ENCODE measurements around the gene DNAI4.

The DNAI4 gene

DNA sequence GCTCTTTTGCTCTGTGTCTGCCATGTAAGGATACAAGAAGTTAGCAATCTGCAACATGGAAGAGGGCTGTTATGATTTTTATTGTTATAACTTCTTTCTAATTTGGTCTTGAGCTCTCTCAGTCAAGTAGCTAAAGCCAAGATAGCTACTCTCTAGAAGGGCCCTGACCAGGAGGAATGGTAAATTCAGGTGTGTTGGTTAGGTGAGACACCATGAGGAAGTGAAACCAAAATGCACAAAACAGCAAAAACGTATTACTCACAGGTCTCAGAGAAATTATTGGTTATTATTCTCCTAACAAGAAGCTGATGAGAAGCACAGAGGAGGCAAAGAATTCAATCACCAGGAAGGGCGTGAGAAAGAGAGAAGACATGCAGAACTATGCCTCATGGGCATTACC lies 71.8 kb downstream of the DNAI4 start:
- CTCF ChIA-PET = interaction anchor here (0.6 to 0.7 kb wide), 2 partner anchors 119 to 203 kb away, joined by 3 to 4 read pairs; no protein-coding TSS in a partner anchor
- POLR2A ChIA-PET = no interaction called here
- Histone ChIP-seq H3K36me3 (ENCODE audit: control insufficient read depth in 2 of 2, insufficient read depth in 1 of 2, low read length in 2 of 2) (no peaks in the 10 kb centered on the region), H3K4me1 (ENCODE audit: control insufficient read depth, insufficient read depth, low read length) (no peaks in the 10 kb centered on the region), H3K4me3 (ENCODE audit: low read depth, low read length) (no peak overlapping the region), H3K9me3 (ENCODE audit: control insufficient read depth, insufficient read depth, low read depth, low read length) (no peaks in the 10 kb centered on the region), H3K27ac (ENCODE audit: extremely low read depth, low read depth, low read length) (no peak overlapping the region)
- no peak for TF ChIP-seq ZNF292 (tag by site-specific recombination; IDR thresholded peaks at IDR 0.05; ENCODE audit: borderline replicate concordance, low read depth)
- no peak for TF ChIP-seq KLF7 (tag by site-specific recombination; IDR thresholded peaks at IDR 0.05; ENCODE audit: borderline replicate concordance)
- TF ChIP-seq, protein P1, sequence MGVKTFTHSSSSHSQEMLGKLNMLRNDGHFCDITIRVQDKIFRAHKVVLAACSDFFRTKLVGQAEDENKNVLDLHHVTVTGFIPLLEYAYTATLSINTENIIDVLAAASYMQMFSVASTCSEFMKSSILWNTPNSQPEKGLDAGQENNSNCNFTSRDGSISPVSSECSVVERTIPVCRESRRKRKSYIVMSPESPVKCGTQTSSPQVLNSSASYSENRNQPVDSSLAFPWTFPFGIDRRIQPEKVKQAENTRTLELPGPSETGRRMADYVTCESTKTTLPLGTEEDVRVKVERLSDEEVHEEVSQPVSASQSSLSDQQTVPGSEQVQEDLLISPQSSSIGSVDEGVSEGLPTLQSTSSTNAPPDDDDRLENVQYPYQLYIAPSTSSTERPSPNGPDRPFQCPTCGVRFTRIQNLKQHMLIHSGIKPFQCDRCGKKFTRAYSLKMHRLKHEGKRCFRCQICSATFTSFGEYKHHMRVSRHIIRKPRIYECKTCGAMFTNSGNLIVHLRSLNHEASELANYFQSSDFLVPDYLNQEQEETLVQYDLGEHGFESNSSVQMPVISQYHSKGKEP (tag by site-specific recombination; IDR thresholded peaks at IDR 0.05) = no peak
- TF ChIP-seq MYNN (tag by site-specific recombination; IDR thresholded peaks at IDR 0.05; ENCODE audit: borderline replicate concordance) = no peak
- TF ChIP-seq PRDM1 (tag by site-specific recombination; IDR thresholded peaks at IDR 0.05) = no peak
- TF ChIP-seq ZNF266 (tag by site-specific recombination; IDR thresholded peaks at IDR 0.05; ENCODE audit: low read depth) = no peak; the same call in 1 of the 2 replicates
- TF ChIP-seq, protein P2, sequence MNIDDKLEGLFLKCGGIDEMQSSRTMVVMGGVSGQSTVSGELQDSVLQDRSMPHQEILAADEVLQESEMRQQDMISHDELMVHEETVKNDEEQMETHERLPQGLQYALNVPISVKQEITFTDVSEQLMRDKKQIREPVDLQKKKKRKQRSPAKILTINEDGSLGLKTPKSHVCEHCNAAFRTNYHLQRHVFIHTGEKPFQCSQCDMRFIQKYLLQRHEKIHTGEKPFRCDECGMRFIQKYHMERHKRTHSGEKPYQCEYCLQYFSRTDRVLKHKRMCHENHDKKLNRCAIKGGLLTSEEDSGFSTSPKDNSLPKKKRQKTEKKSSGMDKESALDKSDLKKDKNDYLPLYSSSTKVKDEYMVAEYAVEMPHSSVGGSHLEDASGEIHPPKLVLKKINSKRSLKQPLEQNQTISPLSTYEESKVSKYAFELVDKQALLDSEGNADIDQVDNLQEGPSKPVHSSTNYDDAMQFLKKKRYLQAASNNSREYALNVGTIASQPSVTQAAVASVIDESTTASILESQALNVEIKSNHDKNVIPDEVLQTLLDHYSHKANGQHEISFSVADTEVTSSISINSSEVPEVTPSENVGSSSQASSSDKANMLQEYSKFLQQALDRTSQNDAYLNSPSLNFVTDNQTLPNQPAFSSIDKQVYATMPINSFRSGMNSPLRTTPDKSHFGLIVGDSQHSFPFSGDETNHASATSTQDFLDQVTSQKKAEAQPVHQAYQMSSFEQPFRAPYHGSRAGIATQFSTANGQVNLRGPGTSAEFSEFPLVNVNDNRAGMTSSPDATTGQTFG (tag by site-specific recombination; IDR thresholded peaks at IDR 0.05; ENCODE audit: borderline replicate concordance) = no peak
- no peak for TF ChIP-seq ZNF548 (tag by site-specific recombination; IDR thresholded peaks at IDR 0.05)
- TF ChIP-seq KLF1 (tag by site-specific recombination; IDR thresholded peaks at IDR 0.05) = no peak

DNA sequence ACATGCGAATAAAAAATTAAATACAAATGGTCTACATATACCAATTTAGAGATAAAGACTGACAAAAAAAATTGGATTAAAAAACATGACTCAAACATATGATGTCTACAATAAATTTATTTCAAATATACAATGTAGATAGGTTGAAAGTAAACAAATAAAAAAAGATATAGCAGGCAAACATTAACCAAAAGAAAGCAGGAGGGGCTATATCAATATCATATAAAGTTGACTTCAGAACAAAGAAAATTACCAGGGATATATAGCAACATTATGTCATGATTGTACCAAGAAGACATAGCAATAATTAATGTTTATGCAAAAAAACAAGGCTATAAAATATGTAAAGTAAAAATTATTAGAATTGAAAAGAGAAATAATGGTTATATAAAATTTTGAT lies 73.7 kb downstream of the DNAI4 start:
- H3K4me3 ChIP-seq (ENCODE audit: low read depth, low read length) = no peak overlapping the region
- no peaks in the 10 kb centered on the region for H3K4me1 ChIP-seq (ENCODE audit: control insufficient read depth, insufficient read depth, low read length)
- no peak for TF ChIP-seq YY1 (tag by site-specific recombination; IDR thresholded peaks at IDR 0.05)
- TF ChIP-seq ZNF404 (tag by site-specific recombination; IDR thresholded peaks at IDR 0.05) = no peak
- TF ChIP-seq HOXA7 (CRISPR knock-in tag; IDR thresholded peaks at IDR 0.05; ENCODE audit: borderline replicate concordance) = no peak
- TF ChIP-seq RBAK (tag by site-specific recombination; IDR thresholded peaks at IDR 0.05) = no peak
- H3K9me3 ChIP-seq (ENCODE audit: control insufficient read depth, insufficient read depth, low read depth, low read length) = no peaks in the 10 kb centered on the region
- H3K27ac ChIP-seq (ENCODE audit: extremely low read depth, low read depth, low read length) = no peak overlapping the region
- ChIA-PET POLR2A (no interaction called here), CTCF (no interaction called here)
- no peaks in the 10 kb centered on the region for H3K36me3 ChIP-seq (ENCODE audit: control insufficient read depth in 2 of 2, insufficient read depth in 1 of 2, low read length in 2 of 2)

DNA sequence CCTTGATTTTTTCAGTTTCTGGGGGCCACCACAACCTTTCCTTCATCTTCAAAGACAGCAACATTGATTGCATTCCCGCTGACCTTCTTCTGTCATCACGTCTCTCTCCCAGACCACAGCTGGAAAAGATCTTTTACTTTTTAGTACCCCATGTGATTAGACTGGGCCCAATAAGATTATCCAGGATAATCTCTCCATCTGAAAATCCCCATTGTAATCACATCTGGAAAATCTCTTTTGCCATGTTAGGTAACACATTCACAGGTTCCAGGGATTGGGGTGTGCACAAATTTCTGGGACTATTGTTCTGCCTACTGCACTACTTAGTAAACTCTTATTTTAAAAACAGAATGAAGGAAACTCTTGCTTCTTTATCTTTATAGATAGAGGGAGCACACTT lies 76.5 kb downstream of the DNAI4 start:
- no peak overlapping the region for H3K27ac ChIP-seq (ENCODE audit: extremely low read depth, low read depth, low read length)
- ChIA-PET CTCF (interaction anchor here (0.6 kb wide), 1 partner anchor 41 kb away, joined by 4 read pairs; no protein-coding TSS in a partner anchor), POLR2A (no interaction called here)
- no peaks in the 10 kb centered on the region for H3K9me3 ChIP-seq (ENCODE audit: control insufficient read depth, insufficient read depth, low read depth, low read length)
- H3K4me3 ChIP-seq (ENCODE audit: low read depth, low read length) = no peak overlapping the region
- H3K4me1 ChIP-seq (ENCODE audit: control insufficient read depth, insufficient read depth, low read length) = no peaks in the 10 kb centered on the region
- no peaks in the 10 kb centered on the region; a peak in 1 of 3 replicates for H3K36me3 ChIP-seq (ENCODE audit: control insufficient read depth in 2 of 2, insufficient read depth in 1 of 2, low read length in 2 of 2)
- TF ChIP-seq ZNF223 (tag by site-specific recombination; IDR thresholded peaks at IDR 0.05) (no peak), ZNF121 (tag by site-specific recombination; IDR thresholded peaks at IDR 0.05) (no peak), ZBTB21 (tag by site-specific recombination; IDR thresholded peaks at IDR 0.05) (no peak), ZIC2 (tag by site-specific recombination; IDR thresholded peaks at IDR 0.05) (no peak), GLI4 (tag by site-specific recombination; IDR thresholded peaks at IDR 0.05) (no peak), ZNF654 (tag by site-specific recombination; IDR thresholded peaks at IDR 0.05; ENCODE audit: low read depth) (no peak), SP2 (tag by site-specific recombination; IDR thresholded peaks at IDR 0.05) (no peak), ZNF174 (tag by site-specific recombination; IDR thresholded peaks at IDR 0.05) (no peak), ZNF555 (tag by site-specific recombination; conservative IDR thresholded peaks at IDR 0.05) (no peak), ZNF335 (tag by site-specific recombination; conservative IDR thresholded peaks at IDR 0.05) (no peak)
- TF ChIP-seq, protein P3, sequence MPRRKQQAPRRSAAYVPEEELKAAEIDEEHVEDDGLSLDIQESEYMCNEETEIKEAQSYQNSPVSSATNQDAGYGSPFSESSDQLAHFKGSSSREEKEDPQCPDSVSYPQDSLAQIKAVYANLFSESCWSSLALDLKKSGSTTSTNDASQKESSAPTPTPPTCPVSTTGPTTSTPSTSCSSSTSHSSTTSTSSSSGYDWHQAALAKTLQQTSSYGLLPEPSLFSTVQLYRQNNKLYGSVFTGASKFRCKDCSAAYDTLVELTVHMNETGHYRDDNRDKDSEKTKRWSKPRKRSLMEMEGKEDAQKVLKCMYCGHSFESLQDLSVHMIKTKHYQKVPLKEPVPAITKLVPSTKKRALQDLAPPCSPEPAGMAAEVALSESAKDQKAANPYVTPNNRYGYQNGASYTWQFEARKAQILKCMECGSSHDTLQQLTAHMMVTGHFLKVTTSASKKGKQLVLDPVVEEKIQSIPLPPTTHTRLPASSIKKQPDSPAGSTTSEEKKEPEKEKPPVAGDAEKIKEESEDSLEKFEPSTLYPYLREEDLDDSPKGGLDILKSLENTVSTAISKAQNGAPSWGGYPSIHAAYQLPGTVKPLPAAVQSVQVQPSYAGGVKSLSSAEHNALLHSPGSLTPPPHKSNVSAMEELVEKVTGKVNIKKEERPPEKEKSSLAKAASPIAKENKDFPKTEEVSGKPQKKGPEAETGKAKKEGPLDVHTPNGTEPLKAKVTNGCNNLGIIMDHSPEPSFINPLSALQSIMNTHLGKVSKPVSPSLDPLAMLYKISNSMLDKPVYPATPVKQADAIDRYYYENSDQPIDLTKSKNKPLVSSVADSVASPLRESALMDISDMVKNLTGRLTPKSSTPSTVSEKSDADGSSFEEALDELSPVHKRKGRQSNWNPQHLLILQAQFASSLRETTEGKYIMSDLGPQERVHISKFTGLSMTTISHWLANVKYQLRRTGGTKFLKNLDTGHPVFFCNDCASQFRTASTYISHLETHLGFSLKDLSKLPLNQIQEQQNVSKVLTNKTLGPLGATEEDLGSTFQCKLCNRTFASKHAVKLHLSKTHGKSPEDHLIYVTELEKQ (tag by site-specific recombination; IDR thresholded peaks at IDR 0.05; ENCODE audit: borderline replicate concordance) = no peak
- TF ChIP-seq, protein P4, sequence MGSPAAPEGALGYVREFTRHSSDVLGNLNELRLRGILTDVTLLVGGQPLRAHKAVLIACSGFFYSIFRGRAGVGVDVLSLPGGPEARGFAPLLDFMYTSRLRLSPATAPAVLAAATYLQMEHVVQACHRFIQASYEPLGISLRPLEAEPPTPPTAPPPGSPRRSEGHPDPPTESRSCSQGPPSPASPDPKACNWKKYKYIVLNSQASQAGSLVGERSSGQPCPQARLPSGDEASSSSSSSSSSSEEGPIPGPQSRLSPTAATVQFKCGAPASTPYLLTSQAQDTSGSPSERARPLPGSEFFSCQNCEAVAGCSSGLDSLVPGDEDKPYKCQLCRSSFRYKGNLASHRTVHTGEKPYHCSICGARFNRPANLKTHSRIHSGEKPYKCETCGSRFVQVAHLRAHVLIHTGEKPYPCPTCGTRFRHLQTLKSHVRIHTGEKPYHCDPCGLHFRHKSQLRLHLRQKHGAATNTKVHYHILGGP (tag by site-specific recombination; IDR thresholded peaks at IDR 0.05) = no peak

Data from HEK293 (cell line).